OCI-LY7 (cell line): ENCODE measurements around the gene SLBP. TPM values are rescaled to one million over a fixed set of nuclear protein-coding genes. Genes with fewer than 3 reads are reported as not detected.
A peak's percentile ranks its signal among the peaks of the same experiment; 100 is the strongest.

ENCODE experiments used
- Bru-seq: library from RNA; stranded (reverse); fragments of 400-500 nt; gene quantifications from one replicate; lab custom pipeline; 2021; lab: Mats Ljungman, UMichigan
- BruChase-seq, 2 experiments: library from RNA; stranded (reverse); fragments of 400-500 nt; gene quantifications; one replicate each; lab custom pipeline; 2021; lab: Mats Ljungman, UMichigan
- BruUV-seq: library from RNA; stranded (reverse); fragments of 400-500 nt; replicated peaks from 2 replicates; lab custom pipeline; 2021; lab: Mats Ljungman, UMichigan
- CTCF ChIA-PET: fragments of 300-600 bp; sonication (Branson Sonifier 250); formaldehyde crosslinking; loops from one replicate; lab custom pipeline; 2022; ENCODE audit warnings: antibody characterized with exemption; ENCODE audit not compliant: unreplicated experiment; lab: Charles Lee
- POLR2A ChIA-PET: fragments of 300-600 bp; sonication (Branson Sonifier 250); formaldehyde crosslinking; loops from one replicate; lab custom pipeline; 2022; ENCODE audit warnings: antibody characterized with exemption; lab: Charles Lee
- DNase-seq: peaks from one replicate; pipeline ENCODE4 v3.0.0-alpha.2; 2015; ENCODE audit warnings: low spot score
- H2AFZ ChIP-seq: fragments of 200-600 bp; sonication (generic), shearing (Covaris generic); 2 replicates; pipeline ENCODE4 v1.6.1; 2014; ENCODE audit warnings: mild to moderate bottlenecking, antibody characterized with exemption, low read length, moderate library complexity
- H3K27ac ChIP-seq: fragments of 200-600 bp; sonication (generic); 2 replicates; pipeline ENCODE4 v1.5.1; 2014; ENCODE audit warnings: mixed run types, low read depth, mild to moderate bottlenecking, moderate library complexity, low read length, inconsistent platforms; ENCODE audit not compliant: poor library complexity, severe bottlenecking
- H3K36me3 ChIP-seq: fragments of 200-600 bp; sonication (generic); 2 replicates; pipeline ENCODE4 v1.6.1; 2014; ENCODE audit warnings: mild to moderate bottlenecking, antibody characterized with exemption, low read length, moderate library complexity, mixed read lengths; ENCODE audit not compliant: insufficient read depth
- H3K4me1 ChIP-seq: fragments of 200-600 bp; sonication (generic); 2 replicates; pipeline ENCODE4 v1.5.1; 2014; ENCODE audit warnings: mild to moderate bottlenecking, low read length; ENCODE audit not compliant: insufficient read depth, poor library complexity, severe bottlenecking
- H3K4me2 ChIP-seq: fragments of 200-600 bp; sonication (generic); 2 replicates; pipeline ENCODE4 v1.6.1; 2014; ENCODE audit warnings: mild to moderate bottlenecking, low read length
- H3K4me3 ChIP-seq: fragments of 200-600 bp; sonication (generic); 2 replicates; pipeline ENCODE4 v1.5.1; 2014; ENCODE audit warnings: mild to moderate bottlenecking, low read depth, low read length; ENCODE audit not compliant: poor library complexity, severe bottlenecking
- H3K79me2 ChIP-seq: fragments of 200-600 bp; sonication (generic); 2 replicates; pipeline ENCODE4 v1.6.1; 2016; ENCODE audit warnings: low read depth, mild to moderate bottlenecking, low read length, moderate library complexity, mixed read lengths; ENCODE audit not compliant: insufficient read depth
- H3K9me2 ChIP-seq: fragments of 200-600 bp; sonication (generic); 2 replicates; pipeline ENCODE4 v1.6.1; 2016; ENCODE audit warnings: mild to moderate bottlenecking, low read length, mixed read lengths; ENCODE audit not compliant: insufficient read depth
- H3K9me3 ChIP-seq: fragments of 200-600 bp; sonication (generic); 2 replicates; pipeline ENCODE4 v1.6.1; 2014; ENCODE audit warnings: mild to moderate bottlenecking, mixed run types, low read length, mixed read lengths
- H4K20me1 ChIP-seq: fragments of 200-600 bp; sonication (generic); 2 replicates; pipeline ENCODE4 v1.6.1; 2014; ENCODE audit warnings: mild to moderate bottlenecking, antibody characterized with exemption, low read length, moderate library complexity, mixed read lengths; ENCODE audit not compliant: insufficient read depth
- CTCF ChIP-seq: fragments of 200-600 bp; sonication (generic); conservative IDR thresholded peaks from 2 replicates; pipeline ENCODE4 v1.5.1; 2014; ENCODE audit warnings: mild to moderate bottlenecking, antibody characterized with exemption, low read length, moderate library complexity, mixed read lengths
- EZH2phosphoT487 ChIP-seq: fragments of 200-600 bp; sonication (generic); IDR thresholded peaks from 2 replicates; pipeline ENCODE4 v1.6.1; 2018; ENCODE audit warnings: low read depth, borderline replicate concordance, mild to moderate bottlenecking, mixed run types, antibody characterized with exemption, low read length, moderate library complexity, mixed read lengths
- intact Hi-C: fragments of 100-400 bp; cut with micrococcal nuclease; formaldehyde crosslinking; loops from one replicate; pipeline ENCODE4 v1.10.0; 2022; ENCODE audit not compliant: unreplicated experiment
- long read RNA-seq: library from polyadenylated mRNA; stranded (forward); transcript quantifications from one replicate; pipeline ENCODE4 v2.0.0, GENCODE V29; 2022
- total RNA-seq, 2 experiments: library from RNA; depleted of rRNA in 1 of 2; stranded (reverse); fragments of >200 nt in 1 of 2; shearing (Covaris generic) in 1 of 2; gene quantifications; 2 replicates each; pipeline ENCODE4 v1.2.3, GENCODE V29; 2014 to 2022

SLBP gene
- total RNA-seq (2014; rRNA removed; shearing (Covaris generic)) (191 and 196 TPM in 2 replicates), total RNA-seq (2022) (159 and 161 TPM in 2 replicates), Bru-seq, nascent RNA (percentile 89 among the genes with signal in this experiment), BruChase-seq, experiment 1, labeled RNA remaining after a 6-hour chase (percentile 88 among the genes with signal in this experiment), BruChase-seq, experiment 2, labeled RNA remaining after a 2-hour chase (percentile 95 among the genes with signal in this experiment)
- long read RNA-seq, transcript SLBP-202 (7 exons, 1,623 nt), result minor isoform, 6 of 290 reads
- long read RNA-seq, transcript SLBP-206 (8 exons, 1,977 nt), result major isoform, 242 of 290 reads
- long read RNA-seq, transcript SLBP-205 (7 exons, 987 nt), result minor isoform, 11 of 290 reads
- long read RNA-seq, partial matches to known transcripts, result 17 of 290 reads
- long read RNA-seq, other reads (novel, unspliced or antisense), result 12 of 290 reads

DNA sequence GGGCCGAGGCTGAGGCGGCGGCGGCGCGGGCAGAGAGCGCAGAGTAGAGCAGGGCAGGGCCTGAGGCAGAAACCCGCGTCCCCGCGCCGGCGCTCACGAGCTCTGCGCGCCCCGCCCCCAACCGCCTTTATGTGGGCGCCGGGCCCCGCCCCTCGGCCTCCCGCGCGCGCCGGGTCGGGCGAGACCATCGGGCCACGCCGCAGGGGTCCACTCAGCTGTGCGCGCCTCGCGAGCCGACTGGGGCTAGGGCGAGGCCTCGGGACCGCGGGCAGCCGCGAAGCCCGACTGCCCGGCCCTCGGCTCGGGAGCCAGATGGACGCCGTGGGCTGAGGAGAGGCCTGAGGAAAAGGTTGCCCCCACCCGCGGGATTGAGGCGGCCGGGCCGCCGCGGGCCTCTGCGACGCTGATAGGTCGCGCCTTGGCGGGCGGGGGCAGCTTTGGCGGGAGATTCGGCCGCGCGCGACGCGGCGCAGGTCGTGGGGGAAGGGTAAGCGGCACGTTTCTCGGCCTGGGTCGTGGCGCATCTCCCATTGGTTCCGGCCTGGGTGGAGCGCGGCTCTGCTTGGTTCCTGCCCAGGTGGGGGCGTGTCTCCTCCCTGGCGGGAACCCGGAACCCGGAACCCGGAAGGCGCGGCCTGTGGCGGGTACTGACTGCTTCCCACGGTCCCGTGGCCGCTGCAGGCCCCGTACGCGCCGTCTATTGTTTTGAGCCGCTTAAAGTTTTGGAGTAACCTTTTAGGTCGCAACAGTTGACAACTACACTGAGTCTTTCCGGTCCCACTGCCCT, at the start of gene SLBP:
Gene SLBP (minus strand): TSS at position 104 of the 787 bp plus-strand sequence. CDS start 131 bp downstream, outside the sequence.
- BruUV-seq, result no TSS peak
- peak; percentile 98 for DNase-seq
- H3K4me2 ChIP-seq, result peak within 1 kb of the TSS; percentile 91
- H3K4me1 ChIP-seq, result peaks cover 62% of the 10 kb centered on the region
- TF ChIP-seq CTCF, result no peak
- TF ChIP-seq EZH2phosphoT487, result no peak
- no peak within 1 kb of the TSS; the same call in 1 of the 2 replicates for H2AFZ ChIP-seq
- peaks cover 89% of the 10 kb centered on the region for H3K79me2 ChIP-seq
- ChIA-PET CTCF (interaction anchor here (1.3 kb wide), 1 partner anchor 19 kb away, joined by 5 read pairs; no protein-coding TSS in a partner anchor), POLR2A (interaction anchor here (0.6 to 1.3 kb wide), 4 partner anchors 9 to 1073 kb away, joined by 3 to 10 read pairs (median 3); partner anchors contain the start of genes TACC3 and TMEM129)
- peaks cover 87% of the 10 kb centered on the region for H3K36me3 ChIP-seq
- no peaks in the 10 kb centered on the region for H3K9me2 ChIP-seq
- H3K4me3 ChIP-seq, result peak within 1 kb of the TSS; percentile 86
- H3K9me3 ChIP-seq, result no peaks in the 10 kb centered on the region
- peaks cover 44% of the 10 kb centered on the region for H4K20me1 ChIP-seq
- peak within 1 kb of the TSS; percentile 85 for H3K27ac ChIP-seq
- intact Hi-C loops, result loop anchor here (1.0 to 10.0 kb wide), 6 partner anchors 11 to 1038 kb away; partner anchors contain the start of genes ATP5ME, MYL5, NSD2 and RNF4

- POLR2A ChIA-PET, result no interaction called here
- no peaks in the 10 kb centered on the region for H3K9me2 ChIP-seq
- no peak for DNase-seq
- no peaks in the 10 kb centered on the region for H4K20me1 ChIP-seq
- no peaks in the 10 kb centered on the region for H3K36me3 ChIP-seq
- H3K9me3 ChIP-seq, result no peaks in the 10 kb centered on the region
- no peak overlapping the region for H3K4me3 ChIP-seq
- no peaks in the 10 kb centered on the region for H3K4me1 ChIP-seq
- intact Hi-C loops, result loop anchor here (5.0 kb wide), 1 partner anchor 51 kb away; no protein-coding TSS in a partner anchor
- H3K27ac ChIP-seq, result no peak overlapping the region
- H2AFZ ChIP-seq, result no peak overlapping the region
- no TSS peak for BruUV-seq
- H3K79me2 ChIP-seq, result no peaks in the 10 kb centered on the region
- H3K4me2 ChIP-seq, result no peak overlapping the region
- CTCF ChIA-PET, result no interaction called here
- TF ChIP-seq CTCF, result no peak
- no peak for TF ChIP-seq EZH2phosphoT487
Measured at GRCh38 chr4:1761130-1761689, 49.1 kb upstream of the SLBP start.
